Raji (cell line): ENCODE results near the gene MALT1.

Source experiments
- POLR2A ChIP-seq: IDR thresholded peaks from 2 replicates; pipeline ENCODE4 v1.6.1; 2011; ENCODE audit warnings: low read depth, low read length, control low read depth; ENCODE audit not compliant: insufficient read depth

MALT1 gene

DNA sequence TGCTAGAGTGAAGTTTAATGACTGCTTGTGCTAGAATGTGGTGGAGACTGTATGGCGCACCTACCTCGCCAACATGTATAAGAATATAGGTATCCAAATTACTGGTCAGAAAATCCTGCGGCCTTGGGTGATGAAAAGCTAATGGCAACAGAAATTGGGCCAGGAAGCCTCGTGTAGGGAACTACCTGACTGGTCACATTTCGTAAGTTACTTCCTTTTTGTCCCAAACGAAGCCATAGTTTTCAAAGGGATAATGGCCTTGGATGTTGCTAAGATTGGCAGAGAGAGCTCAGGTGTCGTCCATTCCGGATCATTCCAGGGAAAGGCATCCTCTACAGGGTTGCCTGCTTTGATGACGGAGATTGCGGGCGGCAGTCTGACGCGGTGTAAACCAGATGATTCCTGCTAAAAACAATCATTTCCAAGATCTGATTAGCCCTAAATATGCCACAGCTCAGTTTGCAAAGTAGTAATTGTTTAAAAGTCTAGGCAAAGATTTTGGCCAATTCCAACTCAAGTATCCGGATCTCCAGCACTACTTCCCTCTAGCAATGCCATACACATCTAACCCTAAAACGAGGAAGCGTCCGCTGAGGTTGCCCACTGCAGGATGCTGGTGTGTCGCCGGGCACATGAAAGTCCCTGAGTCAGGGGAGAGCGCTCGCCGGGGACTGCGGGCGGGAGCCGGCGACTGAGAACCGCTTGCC lies 708 bp upstream of the MALT1 start:
- no peak for TF ChIP-seq POLR2A

- TF ChIP-seq POLR2A, result no peak
Measured at GRCh38 chr18:58671632-58672564, 633 bp downstream of the MALT1 start.

DNA sequence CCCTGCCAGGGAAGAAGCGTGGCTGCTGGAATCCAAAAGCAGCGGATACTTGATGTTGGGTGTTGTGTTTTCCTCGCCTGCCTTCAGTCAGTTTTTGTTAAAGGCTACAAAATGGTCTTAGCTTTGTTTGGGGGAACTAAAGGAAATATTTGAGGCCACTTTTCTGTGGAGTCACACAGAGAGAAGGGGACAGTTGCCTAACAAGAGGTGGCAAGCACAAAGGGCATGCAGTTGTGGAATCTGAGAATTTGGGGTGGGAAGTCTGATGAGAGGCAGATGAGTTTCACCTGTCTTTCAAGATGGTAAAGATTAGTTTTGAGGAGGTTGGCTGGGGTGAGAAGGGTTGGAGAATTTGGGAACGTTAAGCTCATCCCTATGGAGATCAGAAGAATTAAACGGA lies 2.9 kb downstream of the MALT1 start:
- no peak for TF ChIP-seq POLR2A

- TF ChIP-seq POLR2A, result no peak
Measured at GRCh38 chr18:58674863-58675472, 3.7 kb downstream of the MALT1 start.

- TF ChIP-seq POLR2A, result no peak
Measured at GRCh38 chr18:58676270-58676669, 5.0 kb downstream of the MALT1 start.

DNA sequence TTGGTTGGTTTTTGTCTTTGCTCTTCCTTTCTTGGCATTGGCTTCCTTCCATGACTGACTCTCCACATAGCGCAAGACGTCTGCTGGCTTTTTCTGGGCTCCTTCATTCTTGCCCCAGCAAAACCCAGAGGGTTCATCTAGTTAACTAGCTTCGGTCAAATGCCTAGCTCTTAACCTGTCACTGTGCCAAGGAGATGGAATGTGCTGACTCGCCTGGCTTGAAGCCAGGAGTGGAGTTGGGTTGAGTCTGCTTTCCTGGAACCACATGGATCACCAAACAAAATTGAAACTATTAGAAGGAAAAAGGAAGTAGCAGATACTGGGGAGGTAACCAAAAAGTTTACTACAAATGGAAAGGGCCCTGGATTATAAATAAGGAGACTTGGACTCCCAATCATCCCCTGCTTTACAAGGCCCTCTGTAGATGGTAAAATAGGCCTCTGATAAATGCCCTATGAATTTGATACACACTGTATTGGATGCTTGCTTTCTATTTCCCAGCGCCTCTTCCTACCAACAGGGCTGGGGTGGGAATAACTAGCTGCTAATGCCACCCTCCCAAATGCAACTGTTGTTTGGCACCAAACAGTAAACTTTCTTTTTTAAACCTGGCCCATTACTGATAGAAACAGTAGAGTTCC lies 11.3 kb downstream of the MALT1 start:
- TF ChIP-seq POLR2A, result no peak

GRCh38 chr18:58687871-58688308 lies 16.6 kb downstream of the MALT1 start:
- TF ChIP-seq POLR2A, result no peak

GRCh38 chr18:58690259-58690658 lies 19.0 kb downstream of the MALT1 start:
- TF ChIP-seq POLR2A, result no peak

DNA sequence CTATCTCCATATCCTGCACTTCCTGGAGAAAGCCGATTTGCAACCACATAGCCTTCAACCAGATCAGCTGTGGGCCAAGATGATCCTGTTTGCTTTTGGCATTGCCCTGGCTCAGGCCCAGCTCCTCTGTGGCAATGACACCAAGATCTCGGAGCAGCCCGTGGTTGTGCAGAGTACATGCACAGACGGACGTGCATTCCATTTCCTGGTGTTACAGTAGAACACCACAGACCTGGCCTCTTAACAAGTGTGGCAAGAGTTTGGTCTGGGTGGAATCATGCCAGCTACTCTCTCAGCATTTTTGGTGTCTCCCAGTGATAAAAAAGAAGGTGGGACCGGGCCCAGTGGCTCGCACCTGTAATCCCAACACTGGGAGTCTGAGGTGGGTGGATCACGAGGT lies 20.0 kb downstream of the MALT1 start:
- no peak for TF ChIP-seq POLR2A

- no peak for TF ChIP-seq POLR2A
Measured at GRCh38 chr18:58692422-58693185, 21.3 kb downstream of the MALT1 start.

DNA sequence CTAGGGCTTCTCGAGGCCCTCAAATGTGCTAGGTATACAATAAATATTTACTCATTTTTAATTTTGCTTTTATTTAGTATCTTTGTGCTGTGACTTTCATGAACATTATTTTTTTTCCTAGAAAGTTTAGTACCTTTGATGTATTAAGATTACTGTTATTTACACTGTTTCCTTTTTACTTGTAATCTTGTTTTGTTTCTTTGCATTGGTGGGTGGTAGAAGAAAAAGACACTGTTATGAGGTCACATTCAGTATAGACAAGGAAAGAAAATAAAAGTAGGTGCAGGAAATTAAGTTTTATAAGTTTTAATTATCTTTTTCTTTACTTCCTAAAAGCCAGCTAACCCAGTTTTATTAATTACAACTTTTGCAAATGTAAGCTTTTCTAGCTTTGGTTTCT lies 23.0 kb downstream of the MALT1 start:
- TF ChIP-seq POLR2A, result no peak

GRCh38 chr18:58694720-58695468 lies 23.6 kb downstream of the MALT1 start:
- TF ChIP-seq POLR2A, result no peak

- no peak for TF ChIP-seq POLR2A
Measured at GRCh38 chr18:58695772-58696171, 24.5 kb downstream of the MALT1 start.

DNA sequence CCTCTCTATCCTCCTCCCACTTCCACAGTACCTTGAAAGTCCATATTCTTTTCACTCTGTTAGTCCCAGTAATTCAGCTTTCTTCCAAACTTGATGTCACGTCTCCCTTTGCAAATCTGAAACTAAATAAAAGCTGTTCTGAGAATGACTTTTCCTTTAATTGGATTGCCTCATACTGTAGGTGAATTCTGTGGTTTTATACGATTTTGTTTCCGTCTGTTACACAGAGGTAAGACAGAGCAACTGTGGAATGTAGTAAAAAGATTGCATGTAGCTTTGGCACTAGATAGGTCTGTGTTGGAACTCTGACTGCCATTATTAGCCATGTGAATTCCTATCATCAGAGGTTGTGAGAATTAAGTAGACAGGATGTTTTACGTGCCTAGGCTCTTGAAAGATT lies 25.9 kb downstream of the MALT1 start:
- TF ChIP-seq POLR2A, result no peak
